ENCODE data around the gene IMPDH2.
A peak's percentile ranks its signal among the peaks of the same experiment; 100 is the strongest.

IMPDH2 gene

DNA sequence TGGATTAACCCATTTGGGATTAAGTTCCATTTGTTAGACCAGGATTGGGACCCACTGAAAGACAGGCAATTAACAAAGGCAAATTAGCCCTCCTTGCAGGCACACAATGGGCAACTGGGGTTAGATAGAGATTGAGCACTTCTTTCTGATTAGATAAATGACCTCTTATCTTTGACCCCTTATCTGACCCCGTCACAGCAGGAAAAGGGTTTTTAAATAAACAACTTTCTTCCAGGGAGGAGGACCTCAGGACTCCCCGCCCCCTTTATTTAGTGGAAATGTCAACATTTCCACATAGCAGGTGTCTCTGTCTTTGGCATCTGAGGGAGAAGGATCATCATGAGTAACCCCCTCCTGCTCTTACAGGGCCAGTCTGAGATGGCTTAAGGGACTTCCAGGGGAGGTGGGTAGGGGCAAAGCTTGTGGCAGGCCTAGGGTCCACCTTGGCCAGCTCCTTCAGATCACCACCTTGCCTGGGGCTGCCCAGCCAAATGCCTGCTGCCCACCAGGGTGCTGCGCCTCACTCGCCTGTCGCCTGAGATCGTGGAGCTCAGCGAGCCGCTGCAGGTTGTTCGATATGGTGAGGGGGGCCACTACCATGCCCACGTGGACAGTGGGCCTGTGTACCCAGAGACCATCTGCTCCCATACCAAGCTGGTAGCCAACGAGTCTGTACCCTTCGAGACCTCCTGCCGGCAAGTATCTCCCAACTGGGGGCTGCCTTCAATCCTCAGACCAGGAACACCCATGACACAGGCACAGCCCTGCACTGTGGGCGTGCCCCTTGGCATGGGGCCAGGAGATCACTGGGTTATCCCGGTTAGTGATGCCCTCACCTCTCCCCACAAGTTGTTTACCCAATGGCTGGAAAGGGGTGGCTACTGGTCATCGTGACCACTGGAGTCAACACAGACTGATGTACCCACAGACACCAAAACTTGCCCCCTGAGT, 24.6 kb downstream of the IMPDH2 start:
- no peak overlapping the region for H3K27ac Mint-ChIP-seq
- H3K27me3 Mint-ChIP-seq (ENCODE audit: low read depth) = no peaks in the 10 kb centered on the region
- no peak overlapping the region for H3K4me3 Mint-ChIP-seq
- peaks cover 21% of the 10 kb centered on the region for H3K4me1 Mint-ChIP-seq (ENCODE audit: low read depth)
- no peaks in the 10 kb centered on the region for H3K9me3 Mint-ChIP-seq
- peaks cover 6% of the 10 kb centered on the region for H3K36me3 Mint-ChIP-seq (ENCODE audit: low read depth)

DNA sequence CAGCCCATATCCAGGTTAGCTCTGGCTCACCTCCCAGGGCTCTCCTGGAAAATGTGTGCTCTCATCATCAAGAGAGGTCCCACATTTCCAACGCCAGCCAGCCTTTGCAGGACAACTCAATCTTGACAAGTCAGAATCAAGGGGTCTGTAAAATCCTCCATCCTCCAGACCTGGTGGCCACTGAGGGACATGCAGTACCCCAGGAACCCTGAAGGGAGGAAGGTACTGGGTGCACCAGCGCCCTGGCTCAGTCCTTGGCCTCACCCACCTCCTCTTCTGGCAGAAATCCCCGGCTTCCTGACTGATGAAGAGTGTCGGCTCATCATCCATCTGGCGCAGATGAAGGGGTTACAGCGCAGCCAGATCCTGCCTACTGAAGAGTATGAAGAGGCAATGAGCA, 28.0 kb downstream of the IMPDH2 start:
- Mint-ChIP-seq H3K27ac (no peak overlapping the region), H3K4me3 (no peak overlapping the region), H3K36me3 (ENCODE audit: low read depth) (no peaks in the 10 kb centered on the region), H3K27me3 (ENCODE audit: low read depth) (no peaks in the 10 kb centered on the region), H3K9me3 (no peaks in the 10 kb centered on the region), H3K4me1 (ENCODE audit: low read depth) (peaks cover 2% of the 10 kb centered on the region)

DNA sequence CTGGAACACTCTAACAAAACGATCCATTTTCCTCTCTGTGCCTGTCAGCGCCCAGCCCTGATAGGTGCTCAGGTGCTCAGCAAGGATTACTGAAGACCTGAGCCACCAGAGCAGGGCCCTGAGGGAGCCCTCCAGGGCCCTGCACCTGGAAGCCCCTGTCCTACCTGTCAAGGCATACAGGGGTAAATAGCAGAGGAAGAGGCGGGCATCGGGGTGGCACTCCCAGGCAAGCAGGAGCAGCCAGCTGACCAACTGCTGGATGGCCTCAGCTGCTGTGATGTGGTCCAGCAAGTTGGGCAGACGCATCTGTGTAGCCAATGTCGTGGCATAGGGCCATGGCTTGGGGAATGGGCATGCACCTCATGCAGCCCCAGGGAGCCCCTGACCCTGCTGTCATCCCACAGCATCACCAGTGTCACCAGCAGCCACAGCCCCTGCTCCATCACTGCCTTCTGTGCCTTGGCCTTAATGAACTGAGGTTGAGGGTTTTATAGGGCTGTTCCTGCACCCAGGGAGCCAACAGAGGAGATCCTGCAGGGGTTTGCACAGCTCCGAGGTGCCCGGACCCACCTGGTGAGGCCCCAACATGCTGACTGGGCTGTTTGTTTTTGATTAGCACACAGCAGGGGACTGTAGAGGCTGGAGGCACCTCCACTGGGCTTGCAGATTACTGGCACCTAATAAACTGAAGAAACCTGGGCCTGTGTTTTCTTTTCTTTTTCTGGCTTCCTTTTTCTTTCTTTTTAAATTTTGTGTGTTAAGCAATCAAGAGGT, 29.9 kb downstream of the IMPDH2 start:
- no peaks in the 10 kb centered on the region for H3K9me3 Mint-ChIP-seq
- no peaks in the 10 kb centered on the region for H3K27me3 Mint-ChIP-seq (ENCODE audit: low read depth)
- no peak overlapping the region for H3K4me3 Mint-ChIP-seq
- no peak overlapping the region for H3K27ac Mint-ChIP-seq
- peaks cover 5% of the 10 kb centered on the region for H3K4me1 Mint-ChIP-seq (ENCODE audit: low read depth)
- no peaks in the 10 kb centered on the region for H3K36me3 Mint-ChIP-seq (ENCODE audit: low read depth)

GRCh38 chr3:48997714-48998637, 31.2 kb downstream of the IMPDH2 start:
- no peaks in the 10 kb centered on the region for H3K9me3 Mint-ChIP-seq
- H3K27ac Mint-ChIP-seq = no peak overlapping the region
- H3K36me3 Mint-ChIP-seq (ENCODE audit: low read depth) = peaks cover 2% of the 10 kb centered on the region
- H3K4me1 Mint-ChIP-seq (ENCODE audit: low read depth) = peaks cover 12% of the 10 kb centered on the region
- no peak overlapping the region for H3K4me3 Mint-ChIP-seq
- no peaks in the 10 kb centered on the region for H3K27me3 Mint-ChIP-seq (ENCODE audit: low read depth)

DNA sequence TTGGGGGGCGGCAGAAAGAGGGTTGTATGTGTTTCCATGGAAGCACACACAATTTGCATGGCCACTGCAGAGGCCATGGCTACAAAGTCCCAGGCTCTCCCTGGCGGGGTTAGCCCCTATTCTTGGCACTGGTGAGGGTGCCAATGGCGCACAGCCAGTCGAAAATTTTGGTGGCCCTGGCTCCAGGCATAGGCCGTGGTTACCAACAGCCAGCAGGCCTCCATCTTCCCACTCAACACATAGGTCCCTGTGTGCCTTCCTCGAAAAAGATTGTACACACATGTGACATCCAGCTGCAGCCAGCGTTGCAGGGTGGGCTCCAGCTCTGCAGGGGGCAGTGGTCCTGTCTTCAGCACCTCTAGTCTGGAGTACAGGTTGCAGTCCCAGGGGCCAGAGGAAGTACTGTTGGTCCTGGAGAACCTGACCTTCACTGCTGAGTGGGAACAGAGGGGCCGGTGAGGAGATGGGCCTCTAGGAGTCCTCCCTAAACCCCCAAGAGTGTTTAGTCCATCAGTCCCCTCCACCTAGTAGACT, 32.0 kb downstream of the IMPDH2 start:
- no peaks in the 10 kb centered on the region for H3K9me3 Mint-ChIP-seq
- H3K4me1 Mint-ChIP-seq (ENCODE audit: low read depth) = peaks cover 12% of the 10 kb centered on the region
- peaks cover 2% of the 10 kb centered on the region for H3K36me3 Mint-ChIP-seq (ENCODE audit: low read depth)
- H3K27ac Mint-ChIP-seq = no peak overlapping the region
- H3K27me3 Mint-ChIP-seq (ENCODE audit: low read depth) = no peaks in the 10 kb centered on the region
- H3K4me3 Mint-ChIP-seq = no peak overlapping the region

DNA sequence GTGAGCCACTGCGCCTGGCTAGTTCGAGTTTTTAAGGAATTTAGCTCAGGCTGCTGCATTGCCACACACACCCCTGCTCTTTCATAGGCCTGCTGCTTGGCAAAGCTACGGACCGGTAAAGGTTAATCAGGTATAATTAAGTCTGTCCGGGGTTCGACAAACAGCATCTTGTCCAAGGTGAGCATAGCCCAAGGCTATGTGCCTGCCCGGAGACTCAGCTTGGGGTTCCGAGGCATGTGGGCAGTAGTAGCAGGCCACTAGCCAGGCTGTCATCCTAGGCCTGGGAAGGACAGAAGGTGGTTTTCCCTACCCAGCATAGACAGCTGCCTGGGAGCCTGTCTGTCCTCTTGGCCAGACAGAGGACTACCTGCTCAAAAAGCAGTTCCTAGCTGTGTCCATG, 32.6 kb downstream of the IMPDH2 start:
- H3K27ac Mint-ChIP-seq = no peak overlapping the region
- H3K27me3 Mint-ChIP-seq (ENCODE audit: low read depth) = no peaks in the 10 kb centered on the region
- H3K36me3 Mint-ChIP-seq (ENCODE audit: low read depth) = peaks cover 6% of the 10 kb centered on the region
- peaks cover 17% of the 10 kb centered on the region for H3K4me1 Mint-ChIP-seq (ENCODE audit: low read depth)
- H3K4me3 Mint-ChIP-seq = no peak overlapping the region
- no peaks in the 10 kb centered on the region for H3K9me3 Mint-ChIP-seq

DNA sequence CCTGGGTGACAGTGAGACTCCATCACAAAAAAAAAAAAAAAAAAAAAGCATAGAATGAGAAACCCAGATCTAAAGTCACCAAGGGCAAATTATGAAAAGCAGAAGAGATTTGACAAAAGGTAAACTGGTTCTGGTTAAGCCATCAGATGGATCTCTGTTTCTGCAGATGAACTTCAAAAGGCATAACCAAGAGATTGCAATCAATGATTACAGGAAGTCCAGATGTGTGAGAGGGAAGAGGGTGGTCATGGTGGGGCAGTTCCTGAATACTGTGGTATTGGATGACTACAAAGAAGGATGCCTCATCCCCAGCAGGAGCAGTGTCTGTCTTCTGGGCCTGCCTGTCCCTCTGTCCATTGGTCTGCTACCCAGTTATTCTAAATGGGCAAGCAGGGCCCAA, 35.4 kb downstream of the IMPDH2 start:
- Mint-ChIP-seq H3K27me3 (ENCODE audit: low read depth) (no peaks in the 10 kb centered on the region), H3K27ac (no peak overlapping the region), H3K4me3 (no peak overlapping the region), H3K36me3 (ENCODE audit: low read depth) (peaks cover 8% of the 10 kb centered on the region), H3K4me1 (ENCODE audit: low read depth) (peaks cover 32% of the 10 kb centered on the region), H3K9me3 (no peaks in the 10 kb centered on the region)

DNA sequence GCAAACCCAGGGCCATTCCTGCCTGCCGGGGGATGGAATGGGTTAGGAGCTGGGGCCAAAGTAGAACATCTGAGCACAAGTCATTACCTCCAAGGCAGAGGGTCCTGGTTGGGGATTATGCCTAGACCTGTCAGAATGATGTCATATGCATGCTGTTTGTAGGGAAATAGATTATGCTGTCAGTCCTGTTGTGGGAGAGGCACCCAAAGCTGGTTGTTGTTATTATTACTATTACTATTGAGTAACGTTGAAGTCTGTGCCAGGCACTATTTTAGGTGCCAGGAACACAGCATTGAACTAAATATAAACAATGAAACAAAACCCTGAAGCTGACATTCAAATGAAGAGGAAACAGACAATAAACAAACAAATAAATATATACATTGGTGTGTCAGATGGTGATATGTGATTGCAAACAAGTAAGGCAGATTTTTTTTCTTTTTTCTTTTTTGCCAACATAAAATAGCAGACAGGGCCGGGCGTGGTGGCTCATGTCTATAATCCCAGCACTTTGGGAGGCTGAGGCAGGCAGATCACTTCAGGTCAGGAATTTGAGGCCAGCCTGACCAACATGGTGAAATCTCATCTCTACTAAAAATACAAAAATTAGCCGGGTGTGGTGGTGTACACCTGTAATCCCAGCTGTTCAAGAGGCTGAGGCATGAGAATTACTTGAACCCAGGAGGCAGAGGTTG, 37.2 kb downstream of the IMPDH2 start:
- Mint-ChIP-seq H3K9me3 (no peaks in the 10 kb centered on the region), H3K4me3 (peak overlapping the region; percentile 92), H3K27me3 (ENCODE audit: low read depth) (no peaks in the 10 kb centered on the region), H3K36me3 (ENCODE audit: low read depth) (peaks cover 10% of the 10 kb centered on the region), H3K4me1 (ENCODE audit: low read depth) (peaks cover 37% of the 10 kb centered on the region), H3K27ac (no peak overlapping the region)

- peak overlapping the region; percentile 91 for H3K27ac Mint-ChIP-seq
- H3K9me3 Mint-ChIP-seq = no peaks in the 10 kb centered on the region
- peaks cover 15% of the 10 kb centered on the region for H3K36me3 Mint-ChIP-seq (ENCODE audit: low read depth)
- peaks cover 37% of the 10 kb centered on the region for H3K4me1 Mint-ChIP-seq (ENCODE audit: low read depth)
- no peaks in the 10 kb centered on the region for H3K27me3 Mint-ChIP-seq (ENCODE audit: low read depth)
- peak overlapping the region; percentile 92 for H3K4me3 Mint-ChIP-seq
These were observed 38.3 kb downstream of the IMPDH2 start for GRCh38 chr3:48990636-48991469.

GRCh38 chr3:48989796-48990635, 39.2 kb downstream of the IMPDH2 start, which contains the start of gene P4HTM:
P4HTM (plus strand) TSS chr3:48990241; CDS start chr3:48990257, 16 bp downstream.
- Mint-ChIP-seq H3K27me3 (ENCODE audit: low read depth) (no peaks in the 10 kb centered on the region), H3K4me3 (peak within 1 kb of the TSS; percentile 92), H3K4me1 (ENCODE audit: low read depth) (peaks cover 37% of the 10 kb centered on the region), H3K27ac (peak within 1 kb of the TSS; percentile 91), H3K9me3 (no peaks in the 10 kb centered on the region), H3K36me3 (ENCODE audit: low read depth) (peaks cover 20% of the 10 kb centered on the region)

DNA sequence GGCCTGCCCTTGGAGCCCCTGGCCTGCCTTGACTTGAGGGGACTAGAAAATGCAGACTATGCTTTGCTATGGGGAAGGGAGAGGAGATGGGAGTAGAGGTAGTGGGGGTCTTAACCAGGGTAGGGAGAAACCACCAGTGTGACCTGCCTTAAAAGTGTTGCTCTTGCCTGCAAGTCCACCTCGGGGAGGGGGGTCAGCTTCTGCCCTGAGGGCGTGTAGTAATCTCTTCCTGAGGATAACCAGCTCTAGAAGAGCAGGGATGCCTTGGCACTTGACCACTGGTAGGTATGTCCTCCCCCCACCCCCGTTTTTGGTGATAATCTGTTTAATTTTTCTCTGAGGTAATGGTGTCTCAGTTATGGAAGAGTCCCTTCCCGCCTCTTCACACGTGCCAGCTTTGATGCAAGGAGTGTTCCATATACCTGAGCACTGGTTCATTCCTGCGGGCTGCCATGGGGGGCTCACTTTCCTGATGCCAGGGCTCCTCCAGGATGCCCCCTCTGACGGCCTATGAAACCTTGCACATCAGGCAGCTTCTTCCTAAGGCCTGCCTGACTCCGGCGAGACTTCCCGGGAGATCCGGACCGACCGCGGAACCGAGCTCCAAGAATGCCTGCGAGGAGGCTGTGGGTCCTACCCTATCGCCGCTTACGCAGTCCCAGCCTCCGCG, 39.9 kb downstream of the IMPDH2 start:
- no peaks in the 10 kb centered on the region for H3K9me3 Mint-ChIP-seq
- H3K4me1 Mint-ChIP-seq (ENCODE audit: low read depth) = peaks cover 33% of the 10 kb centered on the region
- H3K4me3 Mint-ChIP-seq = peak overlapping the region; percentile 91
- peak overlapping the region; percentile 83 for H3K27ac Mint-ChIP-seq
- peaks cover 24% of the 10 kb centered on the region for H3K36me3 Mint-ChIP-seq (ENCODE audit: low read depth)
- H3K27me3 Mint-ChIP-seq (ENCODE audit: low read depth) = no peaks in the 10 kb centered on the region
